Posterior cingulate gyrus (tissue), 11 donors: ENCODE results near the gene ARPC1A.
"Not testable (repeated sequence)": the region's sequence is repeated elsewhere in the genome, so short reads cannot be mapped to it uniquely, and the experiment has no call there.

Source experiments
- DNase-seq, 10 donors: peaks; one replicate each; pipeline versions ENCODE4 v3.0.0 to v3.0.0-alpha.2; 2020 to 2021; ENCODE audit warnings: mixed read lengths in 3 of 10
- intact Hi-C: fragments of 100-400 bp; cut with DNase I; formaldehyde crosslinking; loops from one replicate; pipeline ENCODE4 v1.15.1; 2023

ARPC1A gene

DNA sequence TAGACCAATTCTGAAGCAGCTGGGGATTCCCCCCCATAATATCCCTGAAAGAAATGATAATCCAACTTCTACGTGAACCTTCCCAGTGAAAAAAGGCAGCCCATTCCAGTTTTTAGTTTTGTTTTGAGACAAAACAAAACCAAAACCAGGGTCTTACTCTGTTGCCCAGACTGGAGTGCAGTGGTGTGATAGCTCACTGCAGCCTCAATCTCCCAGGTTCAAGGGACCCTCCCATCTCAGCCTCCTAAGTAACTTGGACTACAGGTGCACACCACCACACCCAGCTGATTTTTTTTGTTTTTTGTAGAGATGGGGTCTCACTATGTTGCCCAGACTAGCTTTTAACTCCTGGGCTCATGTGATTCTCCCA, 12.5 kb upstream of the ARPC1A start:
- intact Hi-C loops = loop anchor here (1.0 to 10.0 kb wide), 2 partner anchors 273 to 388 kb away; no protein-coding TSS in a partner anchor
- no peak for DNase-seq

- intact Hi-C loops = loop anchor here (10.0 kb wide), 1 partner anchor 390 kb away; no protein-coding TSS in a partner anchor
Observed at GRCh38 chr7:99314504-99314903, 11.2 kb upstream of the ARPC1A start.

GRCh38 chr7:99320371-99320770, 5.3 kb upstream of the ARPC1A start:
- DNase-seq = no peak
- intact Hi-C loops = loop anchor here (10.0 kb wide), 1 partner anchor 84 kb away; the partner anchor contains the start of genes BUD31 and PDAP1

More at GRCh38 chr7:99314504-99314903, 11.2 kb upstream of the ARPC1A start:
- no peak for DNase-seq

GRCh38 chr7:99322659-99323058, 3.0 kb upstream of the ARPC1A start:
- intact Hi-C loops = loop anchor here (10.0 kb wide), 1 partner anchor 82 kb away; the partner anchor contains the start of genes BUD31 and PDAP1
- not testable (repeated sequence) for DNase-seq

DNA sequence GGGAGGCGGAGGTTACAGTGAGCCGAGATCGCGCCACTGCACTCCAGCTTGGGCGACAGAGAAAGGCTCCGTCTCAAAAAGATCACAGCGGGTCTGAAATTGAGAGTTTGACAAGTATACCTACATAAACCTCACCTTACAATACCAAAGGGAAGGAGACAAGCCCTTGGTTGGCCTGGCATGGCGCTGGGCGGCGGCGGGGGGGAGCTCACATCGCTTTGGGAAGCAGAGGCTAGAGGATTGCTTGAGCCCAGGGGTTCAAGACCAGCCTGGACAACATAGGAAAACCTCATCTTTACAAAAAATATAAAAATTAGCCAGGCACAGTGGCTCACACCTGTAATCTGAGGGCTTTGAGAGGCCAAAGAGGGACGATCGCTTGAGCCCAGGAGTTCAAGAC, 1.1 kb upstream of the ARPC1A start:
- DNase-seq = no peak
- intact Hi-C loops = loop anchor here (10.0 kb wide), 1 partner anchor 80 kb away; the partner anchor contains the start of genes BUD31 and PDAP1

DNA sequence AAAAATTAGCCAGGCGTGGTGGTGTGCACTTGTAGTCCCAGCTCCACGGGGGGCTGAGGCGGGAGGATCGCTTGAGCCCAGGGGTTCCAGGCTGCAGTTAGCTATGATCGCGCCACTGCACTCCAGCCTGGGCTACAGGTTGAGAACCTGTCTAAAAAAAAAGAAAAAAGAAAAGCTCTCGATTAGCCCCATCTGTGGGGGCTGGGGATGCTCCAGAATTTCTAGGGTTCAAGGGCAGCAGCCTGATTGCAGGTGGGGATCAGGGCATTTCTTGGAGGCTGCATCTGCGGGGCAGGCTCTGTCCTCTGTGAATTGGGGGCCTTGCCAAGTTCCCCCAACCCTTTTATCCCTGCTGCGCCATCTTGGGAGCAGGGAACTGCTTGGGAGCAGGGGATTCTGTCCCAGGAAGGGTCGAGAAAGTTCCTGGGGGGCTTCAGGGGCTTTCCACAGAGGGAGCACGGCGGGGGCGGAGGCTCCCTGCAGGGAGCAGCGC, 651 bp upstream of the ARPC1A start:
- intact Hi-C loops = loop anchor here (5.0 to 10.0 kb wide), 2 partner anchors 80 to 183 kb away; partner anchors contain the start of genes BUD31, PDAP1 and SMURF1
- no peak for DNase-seq

DNA sequence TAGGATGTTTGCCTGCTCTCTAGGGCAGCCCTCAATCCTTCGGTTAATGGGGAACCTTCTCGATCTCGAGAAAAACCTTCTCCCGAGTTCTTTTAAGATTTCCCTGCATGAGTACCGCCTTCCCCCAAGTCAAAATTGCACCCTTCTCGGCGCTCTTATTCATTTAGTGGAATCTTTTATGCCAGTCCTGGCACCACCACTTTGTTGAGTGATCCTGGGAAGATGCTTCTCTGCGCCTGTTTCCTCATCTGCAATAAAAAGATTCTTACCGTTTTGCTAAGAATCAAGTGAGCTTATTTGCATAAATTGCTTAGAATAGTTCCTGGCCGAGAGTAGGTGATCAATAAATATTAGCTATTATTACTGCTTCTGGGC, 697 bp downstream of the ARPC1A start:
- no peak for DNase-seq
- intact Hi-C loops = loop anchor here (5.0 to 10.0 kb wide), 2 partner anchors 78 to 184 kb away; partner anchors contain the start of genes BUD31, PDAP1 and SMURF1

DNA sequence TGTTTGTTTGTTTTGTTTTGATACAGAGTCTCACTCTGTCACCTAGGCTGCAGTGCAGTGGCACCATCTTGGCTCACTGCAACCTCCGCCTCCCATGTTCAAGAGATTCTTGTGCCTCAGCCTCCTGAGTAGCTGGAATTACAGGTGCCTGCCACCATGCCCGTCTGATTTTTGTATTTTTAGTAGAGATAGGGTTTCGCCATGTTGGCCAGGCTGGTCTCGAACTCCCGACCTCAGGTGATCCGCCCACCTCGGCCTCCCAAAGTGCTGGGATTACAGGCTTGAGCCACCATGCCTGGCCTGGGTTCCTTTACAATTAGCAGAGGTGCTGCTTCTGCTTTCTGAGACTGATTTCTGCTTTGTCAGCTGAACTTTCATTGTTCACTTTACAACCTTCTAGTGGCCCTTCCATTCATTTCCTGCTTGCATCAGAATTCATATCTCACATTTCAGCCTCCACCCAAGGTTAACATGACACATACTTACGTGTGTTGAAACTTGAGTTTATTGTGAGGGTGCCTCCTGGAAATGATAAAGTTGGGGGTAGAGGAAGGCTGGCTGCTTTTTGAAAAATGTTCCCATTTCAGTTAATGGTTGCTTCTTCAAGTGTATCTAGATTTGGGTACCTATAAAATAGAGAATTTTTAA, 4.7 kb downstream of the ARPC1A start:
- intact Hi-C loops, DNase-seq: not testable (repeated sequence)

DNA sequence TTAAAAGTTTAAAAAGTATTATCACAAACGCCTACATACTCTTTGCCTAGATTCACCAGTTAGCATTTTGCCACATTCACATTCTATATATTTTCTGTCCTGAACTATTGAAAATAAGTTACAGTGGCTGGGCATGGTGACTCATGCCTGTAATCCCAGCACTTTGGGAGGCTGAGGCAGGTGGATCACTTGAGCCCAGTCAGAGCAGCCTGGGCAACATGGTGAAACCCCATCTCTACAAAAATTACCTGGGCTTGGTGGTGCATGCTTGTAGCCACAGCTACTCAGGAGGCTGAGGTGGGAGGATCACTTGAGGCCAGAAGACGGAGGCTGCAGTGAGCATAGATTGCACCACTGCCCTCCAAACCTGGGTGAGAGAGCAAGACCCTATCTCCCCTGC, 5.3 kb downstream of the ARPC1A start:
- no peak for DNase-seq

GRCh38 chr7:99339595-99339994, 13.9 kb downstream of the ARPC1A start:
- no peak for DNase-seq
- intact Hi-C loops = no loop called here

More for the DNA sequence above, 5.3 kb downstream of the ARPC1A start:
- intact Hi-C loops = no loop called here

- intact Hi-C loops = no loop called here
- DNase-seq = no peak
Observed at GRCh38 chr7:99340659-99341058, 15.0 kb downstream of the ARPC1A start.

DNA sequence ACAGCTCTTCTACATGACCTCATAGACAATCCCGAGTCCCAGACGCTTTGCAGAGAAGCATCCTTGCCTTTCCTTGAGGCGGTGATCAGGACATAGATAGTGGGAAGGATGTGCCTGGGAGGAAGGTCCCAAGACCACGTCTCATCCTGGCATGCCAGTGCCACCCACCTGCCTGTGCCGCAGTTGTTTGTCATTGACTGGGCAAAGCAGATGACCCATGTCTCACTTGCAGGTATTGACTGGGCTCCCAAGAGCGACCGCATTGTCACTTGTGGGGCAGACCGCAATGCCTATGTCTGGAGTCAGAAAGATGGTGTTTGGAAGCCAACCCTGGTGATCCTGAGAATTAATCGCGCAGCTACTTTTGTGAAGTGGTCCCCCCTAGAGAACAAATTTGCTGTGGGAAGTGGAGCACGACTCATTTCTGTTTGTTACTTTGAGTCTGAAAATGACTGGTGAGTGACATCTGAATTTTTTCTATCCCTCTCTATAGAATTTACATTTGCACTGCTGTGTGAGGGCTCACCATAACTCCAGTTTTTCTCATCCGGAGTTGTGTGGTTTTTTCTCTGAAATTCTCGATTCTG, 18.5 kb downstream of the ARPC1A start:
- DNase-seq = no peak
- intact Hi-C loops = no loop called here

DNA sequence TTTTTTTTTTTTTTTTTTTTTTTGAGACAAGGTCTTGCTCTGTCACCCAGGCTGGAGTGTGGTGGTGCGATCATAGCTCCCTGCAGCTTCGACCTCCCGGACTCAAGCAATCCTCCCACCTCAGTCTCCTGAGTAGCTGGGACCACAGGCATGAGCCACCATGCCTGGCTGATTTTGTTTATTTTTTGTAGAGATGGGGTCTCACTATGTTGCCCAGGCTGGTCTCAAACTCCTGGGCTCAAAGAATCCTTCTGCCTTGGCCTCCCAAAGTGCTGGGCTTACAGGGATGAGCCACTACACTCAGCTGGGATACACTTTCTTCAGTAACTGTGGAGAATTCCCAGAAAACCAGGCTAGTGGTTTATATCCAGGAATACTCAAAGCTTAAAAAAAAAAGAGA, 24.9 kb downstream of the ARPC1A start:
- intact Hi-C loops, DNase-seq: not testable (repeated sequence)

DNA sequence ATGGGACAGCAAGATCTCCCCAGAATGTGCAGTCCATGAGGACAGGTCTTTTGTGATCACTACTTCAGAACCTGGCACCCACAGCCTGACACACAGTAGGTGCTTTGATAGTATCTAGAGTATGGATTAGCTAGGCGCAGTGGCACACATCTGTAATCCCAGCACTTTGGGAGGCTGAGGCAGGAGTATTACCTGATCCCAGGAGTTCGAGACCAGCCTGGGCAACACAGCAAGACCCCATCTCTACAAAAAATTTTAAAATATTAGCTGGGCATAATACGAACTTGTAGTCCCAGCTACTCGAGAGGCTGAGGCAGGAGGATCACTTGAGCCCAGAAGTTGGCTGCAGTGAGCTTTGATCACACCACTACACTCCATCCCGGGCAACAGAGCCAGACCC, 26.5 kb downstream of the ARPC1A start:
- intact Hi-C loops = no loop called here
- DNase-seq = peak in 1 of 10 donors; percentile 46

DNA sequence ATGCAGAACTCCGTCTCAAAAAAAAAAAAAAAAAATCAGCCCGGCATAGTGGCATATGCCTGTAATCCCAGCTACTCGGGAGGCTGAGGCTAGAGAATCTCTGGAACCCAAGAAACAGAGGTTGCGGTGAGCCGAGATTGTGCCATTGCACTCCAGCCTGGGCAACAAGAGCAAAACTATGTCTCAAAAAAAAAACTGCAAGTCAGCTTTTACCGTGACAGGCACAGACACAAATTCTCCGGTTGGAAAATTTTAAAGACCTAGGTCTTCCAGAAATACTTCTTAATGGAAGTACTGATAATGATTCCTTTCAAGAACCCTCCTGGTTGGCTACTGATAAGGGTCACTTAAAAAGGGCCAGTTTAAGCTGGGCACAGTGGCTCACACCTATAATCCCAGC, 29.4 kb downstream of the ARPC1A start:
- intact Hi-C loops = no loop called here
- DNase-seq = no peak

- intact Hi-C loops = no loop called here
- DNase-seq = peak in 1 of 10 donors; percentile 80
Observed at GRCh38 chr7:99357701-99358490, 32.2 kb downstream of the ARPC1A start.

- peak in 1 of 10 donors; percentile 60 for DNase-seq
- intact Hi-C loops = not testable (repeated sequence)
Observed at GRCh38 chr7:99358521-99358920, 32.8 kb downstream of the ARPC1A start.

DNA sequence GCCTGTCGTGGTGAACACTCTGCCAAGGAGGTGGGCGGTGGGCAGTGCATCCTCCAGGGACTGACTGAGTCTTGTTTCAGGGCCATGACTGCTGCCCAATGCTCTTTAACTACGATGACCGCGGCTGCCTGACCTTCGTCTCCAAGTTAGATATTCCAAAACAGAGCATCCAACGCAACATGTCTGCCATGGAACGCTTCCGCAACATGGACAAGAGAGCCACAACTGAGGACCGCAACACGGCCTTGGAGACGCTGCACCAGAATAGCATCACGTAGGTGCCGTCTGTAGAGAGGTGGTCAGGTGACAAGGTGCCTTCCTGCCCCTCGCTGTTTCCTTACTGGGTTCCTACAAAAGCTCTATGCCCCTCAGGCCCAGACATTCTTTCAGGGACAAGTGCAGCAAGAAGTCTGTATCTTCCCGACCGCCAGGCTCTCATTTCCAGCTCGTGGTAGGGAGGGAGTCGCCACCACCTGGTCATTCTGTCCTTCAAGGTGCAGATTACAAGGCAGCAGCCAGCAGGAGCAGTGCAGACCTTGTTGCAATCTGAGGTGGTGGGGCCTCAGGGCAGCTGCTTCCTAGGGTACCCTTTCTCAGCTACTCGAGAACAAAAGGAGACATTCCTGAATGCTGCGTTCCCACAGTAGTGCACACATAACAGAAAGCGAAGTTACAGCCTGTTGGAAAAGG, 33.9 kb downstream of the ARPC1A start:
- DNase-seq = peak in 2 of 10 donors; percentile 41 to 67
- intact Hi-C loops = no loop called here

- intact Hi-C loops = no loop called here
- DNase-seq = peak in 1 of 10 donors; percentile 25
Observed at GRCh38 chr7:99362801-99363200, 37.1 kb downstream of the ARPC1A start.

- intact Hi-C loops = no loop called here
- no peak for DNase-seq
Observed at GRCh38 chr7:99363286-99363685, 37.6 kb downstream of the ARPC1A start.
